Activated gamma-delta T cell treated with Interleukin-2 at 50 U/mL for 16 hours (primary cell): Measurements from ENCODE around the gene SLC7A7.
"Not testable (repeated sequence)": the region's sequence is repeated elsewhere in the genome, so short reads cannot be mapped to it uniquely, and the experiment has no call there.

Source experiments
- DNase-seq: peaks from one replicate; pipeline ENCODE4 v3.0.0-alpha.2; 2020

The SLC7A7 gene

DNA sequence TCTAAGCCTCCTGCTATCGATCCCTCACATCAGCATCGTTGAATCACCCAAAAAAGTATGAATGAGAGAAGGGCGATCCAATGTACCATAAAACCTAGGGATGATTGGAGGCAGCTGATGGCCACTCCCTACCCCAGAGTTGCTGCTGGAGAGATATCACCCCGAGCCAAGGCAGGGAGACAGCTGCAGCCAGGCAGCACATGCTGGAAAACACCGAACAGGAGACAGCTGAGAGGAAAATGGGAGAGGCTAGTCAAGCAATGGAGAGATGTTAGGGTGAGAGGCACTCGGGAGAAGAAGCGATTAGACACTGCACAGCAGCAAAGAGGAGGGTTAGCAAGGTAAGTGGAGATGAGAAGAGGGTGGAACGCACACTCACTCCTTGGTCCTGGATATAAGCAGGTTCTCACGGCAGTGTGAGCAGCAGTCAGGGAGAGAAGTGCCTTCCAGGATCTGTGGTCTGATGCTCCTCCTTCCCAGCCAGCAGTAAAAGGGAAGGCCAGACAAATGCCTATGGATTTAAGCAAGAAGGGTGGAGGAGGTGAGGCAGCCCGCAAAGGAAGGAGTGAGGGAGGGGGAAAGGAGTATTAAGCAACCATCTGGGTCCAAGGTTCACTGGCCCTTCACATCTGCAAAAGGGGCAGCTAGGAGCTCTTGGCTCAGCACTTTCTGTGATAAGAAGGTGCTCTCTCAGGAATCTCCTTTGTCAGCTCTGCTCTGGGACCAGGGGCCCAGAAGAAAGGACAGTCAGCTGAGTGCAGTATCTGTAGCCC, at the start of gene SLC7A7:
Gene SLC7A7 (minus strand): TSS at position 495 of the 773 bp plus-strand sequence. CDS start 2,037 bp downstream, outside the sequence.
- DNase-seq, result no peak

DNA sequence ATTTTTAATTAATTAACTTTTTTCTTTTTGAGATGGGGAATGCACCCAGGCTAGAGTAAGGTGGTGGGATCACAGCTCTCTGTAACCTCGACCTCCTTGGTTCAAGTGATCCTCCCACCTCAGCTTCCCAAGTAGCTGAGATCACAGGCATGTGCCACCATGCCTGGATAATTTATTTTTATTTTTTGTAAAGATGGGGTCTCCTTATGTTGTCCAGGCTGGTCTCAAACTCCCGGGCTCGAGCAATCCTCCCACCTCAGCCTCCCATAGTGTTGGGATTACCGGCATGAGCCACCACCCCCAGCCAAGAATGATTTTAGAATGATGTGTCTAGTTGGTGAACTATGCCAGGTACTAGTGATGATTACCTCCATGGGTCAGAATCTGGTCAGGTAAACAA, 49.7 kb upstream of the SLC7A7 start:
- DNase-seq, result no peak

DNA sequence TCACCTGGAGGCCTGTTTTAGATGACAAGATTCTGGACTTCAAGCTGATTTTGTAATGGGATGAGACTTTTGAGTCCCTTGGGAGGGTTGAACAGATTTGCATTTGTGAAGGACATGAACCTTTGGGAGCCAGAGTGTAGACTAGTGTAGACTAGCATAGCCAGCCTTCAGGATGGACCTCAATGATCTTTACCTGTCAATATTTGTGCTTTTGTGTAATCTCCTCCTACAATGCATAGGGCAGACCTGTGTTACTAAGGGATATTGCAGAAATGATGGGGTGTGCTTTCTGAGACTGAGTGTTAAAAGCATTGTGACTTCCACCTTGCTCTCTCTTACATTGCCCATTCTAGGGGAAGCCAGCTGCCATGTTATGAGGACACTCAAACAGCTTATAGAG, 46.4 kb upstream of the SLC7A7 start:
- DNase-seq, result no peak

DNA sequence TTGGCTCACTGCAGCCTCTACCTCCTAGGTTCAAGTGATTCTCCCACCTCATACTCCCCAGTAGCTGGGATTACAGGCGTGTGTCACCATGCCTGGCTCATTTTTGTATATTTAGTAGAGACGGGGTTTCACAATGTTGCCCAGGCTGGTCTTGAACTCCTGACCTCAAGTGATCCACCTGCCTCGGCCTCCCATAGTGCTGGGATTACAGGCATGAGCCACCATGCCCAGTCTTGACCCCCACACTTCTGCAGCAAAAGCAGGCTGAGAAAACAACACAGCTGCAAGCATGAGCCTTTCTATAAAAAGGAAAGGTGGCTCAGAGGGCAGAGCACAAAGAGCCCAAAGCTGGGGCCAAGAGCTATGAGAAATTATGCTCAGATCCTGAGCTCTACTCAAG, 45.1 kb upstream of the SLC7A7 start:
- not testable (repeated sequence) for DNase-seq

DNA sequence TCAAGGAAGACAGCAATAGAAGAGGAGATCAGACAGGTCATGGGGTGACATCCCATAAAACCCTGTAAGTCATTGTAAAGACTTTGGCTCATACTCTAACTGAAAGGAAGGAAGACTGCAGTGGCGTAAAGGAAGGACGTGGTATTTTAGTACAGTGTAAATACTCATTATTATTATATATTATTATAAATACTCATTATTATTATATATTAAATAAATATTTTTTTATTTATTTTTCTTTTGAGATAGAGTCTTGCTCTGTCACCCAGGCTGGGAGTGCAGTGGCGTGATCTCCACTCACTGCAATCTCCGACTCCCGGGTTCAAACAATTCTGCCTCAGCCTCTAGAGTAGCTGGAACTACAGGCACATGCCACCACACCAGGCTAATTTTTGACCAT, 41.2 kb upstream of the SLC7A7 start:
- no peak for DNase-seq

DNA sequence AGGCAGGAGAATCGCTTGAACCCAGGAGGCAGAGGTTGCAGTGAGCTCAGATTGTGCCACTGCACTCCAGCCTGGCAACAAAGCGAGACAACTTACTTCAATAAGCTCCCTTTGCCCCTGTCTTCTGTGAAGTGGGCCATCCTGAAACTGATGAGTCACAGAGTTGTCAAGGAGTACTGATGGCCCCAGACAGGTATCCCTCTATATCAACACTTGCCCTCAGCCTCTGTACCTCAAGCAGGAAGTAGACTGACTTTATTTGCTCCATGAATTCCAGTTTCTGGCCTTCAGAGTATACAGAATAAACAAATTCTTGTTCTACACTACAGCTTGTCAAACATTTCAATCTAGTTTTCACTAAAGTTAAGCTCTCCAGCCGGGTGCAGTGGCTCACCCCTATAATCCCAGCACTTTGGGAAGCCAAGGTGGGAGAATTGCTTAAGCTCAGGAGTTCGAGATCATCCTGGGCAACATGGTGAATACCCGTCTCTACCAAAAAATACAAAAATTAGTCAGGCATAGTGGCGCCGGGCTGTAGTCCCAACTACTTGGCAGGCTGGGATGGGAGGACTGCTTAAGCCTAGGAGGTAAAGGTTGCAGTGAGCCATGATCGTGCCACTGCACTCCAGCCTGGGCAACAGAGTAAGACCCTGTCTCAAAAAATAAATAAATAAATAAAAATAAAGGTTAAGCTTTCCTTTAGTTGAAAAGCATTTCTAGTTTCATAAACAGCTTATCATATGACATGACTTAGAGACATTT, 39.9 kb upstream of the SLC7A7 start:
- no peak for DNase-seq

DNA sequence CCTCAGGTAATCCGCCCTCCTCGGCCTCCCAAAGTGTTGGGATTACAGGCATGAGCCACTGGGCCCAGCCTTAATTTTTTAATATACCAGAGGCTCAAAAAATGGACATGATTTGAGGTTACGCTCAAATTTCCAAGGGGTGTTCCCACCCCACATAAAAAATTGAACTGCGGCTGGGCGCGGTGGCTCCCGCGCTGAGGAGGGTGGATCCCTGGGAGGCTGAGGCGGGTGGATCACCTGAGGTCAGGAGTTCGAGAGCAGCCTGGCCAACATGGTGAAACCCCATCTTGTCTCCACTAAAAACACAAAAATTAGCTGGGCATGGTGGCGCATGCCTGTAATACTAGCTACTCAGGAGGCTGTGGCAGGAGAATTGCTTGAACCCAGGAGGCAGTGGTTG, 39.1 kb upstream of the SLC7A7 start:
- DNase-seq, result not testable (repeated sequence)

DNA sequence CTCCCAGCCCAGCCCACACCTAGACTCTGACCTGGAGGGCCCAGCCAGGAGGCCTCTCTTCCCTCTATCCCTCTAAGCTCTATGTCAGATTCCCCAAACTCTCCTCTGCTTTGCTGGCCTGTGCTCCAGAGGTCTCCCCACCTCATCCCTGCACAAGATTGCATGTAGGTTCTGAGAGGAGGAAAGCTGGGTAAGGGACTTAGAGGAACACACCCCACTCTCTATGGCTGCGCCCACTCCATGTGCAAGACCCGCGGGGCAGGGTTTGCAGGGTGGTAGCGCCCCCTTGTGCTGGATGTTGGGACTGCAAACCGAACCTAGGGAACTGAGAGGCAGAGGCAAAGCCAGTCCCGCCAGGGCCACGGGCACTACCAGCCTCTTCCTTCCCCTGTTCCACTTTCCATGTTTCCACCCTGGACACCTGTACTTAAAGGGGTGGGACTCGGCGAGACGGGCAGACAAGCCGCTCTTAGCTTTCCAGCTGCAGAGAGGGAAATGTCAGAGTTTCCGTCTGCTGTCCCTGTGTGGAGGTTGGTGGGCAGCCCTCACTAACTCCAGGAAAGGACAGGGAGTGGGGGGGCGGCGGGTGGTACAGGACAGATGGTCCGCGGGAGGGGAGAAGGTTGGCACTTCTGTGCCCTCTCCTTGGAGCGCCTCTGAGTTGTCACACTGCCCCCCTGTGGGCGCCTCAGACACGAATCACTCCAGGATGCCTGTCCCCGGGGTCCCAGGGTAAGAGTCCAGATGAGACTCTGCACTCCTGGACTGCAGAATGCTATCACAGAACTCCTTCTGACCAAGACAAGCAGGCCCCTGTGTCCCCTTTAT, 37.9 kb upstream of the SLC7A7 start:
- DNase-seq, result peak; percentile 93

DNA sequence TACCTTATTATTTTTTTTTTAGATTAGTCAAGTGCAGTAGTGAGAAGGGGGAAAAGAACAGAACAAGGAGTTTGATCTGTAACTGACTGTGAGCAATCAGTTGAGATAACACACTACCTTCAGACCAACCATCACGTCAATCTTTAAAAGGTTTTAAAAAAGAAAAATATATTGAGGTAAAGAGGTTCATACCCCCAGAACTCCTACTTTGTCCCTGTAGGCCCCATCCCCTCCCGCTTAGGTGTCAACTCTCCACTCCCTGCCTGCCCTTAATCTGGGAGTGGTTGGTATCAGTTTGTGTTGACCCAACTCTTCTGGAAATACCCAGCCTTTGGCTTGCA, 37.3 kb upstream of the SLC7A7 start:
- DNase-seq, result no peak

DNA sequence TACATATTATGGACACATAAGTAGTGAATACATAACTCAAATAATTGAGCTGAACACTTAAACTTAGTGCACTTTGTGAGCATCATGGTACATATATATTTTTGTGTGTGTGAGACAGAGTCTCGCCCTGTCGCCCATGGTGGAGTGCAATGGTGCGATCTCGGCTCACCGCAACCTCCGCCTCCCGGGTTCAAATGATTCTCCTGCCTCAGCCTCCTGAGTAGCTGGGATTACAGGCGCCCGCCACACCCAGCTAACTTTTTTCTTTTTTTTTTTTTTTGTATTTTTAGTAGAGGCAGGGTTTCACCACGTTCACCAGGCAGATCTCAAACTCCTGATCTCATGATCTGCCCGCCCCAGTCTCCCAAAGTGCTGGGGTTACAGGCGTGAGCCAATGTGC, 36.9 kb upstream of the SLC7A7 start:
- DNase-seq, result not testable (repeated sequence)

DNA sequence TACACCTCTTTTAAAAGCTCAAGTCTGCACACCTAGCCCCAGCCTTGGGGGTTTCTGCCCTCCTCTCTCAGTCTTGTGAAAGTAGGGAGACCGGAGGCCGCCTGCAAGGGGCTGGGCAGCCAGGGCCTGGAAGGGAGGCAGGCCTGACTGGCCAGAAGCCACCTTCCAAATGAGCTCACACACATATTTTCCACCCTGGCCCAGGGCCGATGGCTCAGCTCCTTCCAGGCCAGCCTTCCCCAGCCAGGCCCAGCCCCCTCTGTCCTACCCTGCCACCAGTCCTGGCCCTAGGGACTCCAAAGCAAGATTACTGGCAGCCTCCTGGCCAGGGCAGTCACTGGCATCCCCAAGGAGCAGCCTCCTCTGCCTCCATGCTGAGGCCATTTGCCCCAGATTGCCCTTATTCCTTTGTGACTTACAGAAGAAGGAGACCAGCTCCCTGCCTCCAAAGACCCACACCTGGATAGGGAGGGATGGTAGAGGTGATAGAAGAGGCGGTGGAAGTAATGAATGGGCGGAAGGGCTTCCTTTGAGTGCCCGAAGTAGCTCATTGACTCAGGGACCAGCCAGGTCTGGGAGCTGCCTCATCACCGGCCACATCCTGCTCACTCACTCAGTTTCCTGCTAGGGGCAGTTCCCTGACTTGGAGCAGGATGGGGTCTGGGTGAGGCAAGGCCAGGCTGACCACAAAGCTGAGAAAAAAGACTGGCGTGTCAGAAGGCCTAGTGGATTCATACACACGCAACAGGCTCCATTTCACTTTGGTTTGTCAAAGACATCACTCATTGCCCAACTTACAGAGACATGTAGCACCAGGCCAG, 35.9 kb upstream of the SLC7A7 start:
- DNase-seq, result no peak

DNA sequence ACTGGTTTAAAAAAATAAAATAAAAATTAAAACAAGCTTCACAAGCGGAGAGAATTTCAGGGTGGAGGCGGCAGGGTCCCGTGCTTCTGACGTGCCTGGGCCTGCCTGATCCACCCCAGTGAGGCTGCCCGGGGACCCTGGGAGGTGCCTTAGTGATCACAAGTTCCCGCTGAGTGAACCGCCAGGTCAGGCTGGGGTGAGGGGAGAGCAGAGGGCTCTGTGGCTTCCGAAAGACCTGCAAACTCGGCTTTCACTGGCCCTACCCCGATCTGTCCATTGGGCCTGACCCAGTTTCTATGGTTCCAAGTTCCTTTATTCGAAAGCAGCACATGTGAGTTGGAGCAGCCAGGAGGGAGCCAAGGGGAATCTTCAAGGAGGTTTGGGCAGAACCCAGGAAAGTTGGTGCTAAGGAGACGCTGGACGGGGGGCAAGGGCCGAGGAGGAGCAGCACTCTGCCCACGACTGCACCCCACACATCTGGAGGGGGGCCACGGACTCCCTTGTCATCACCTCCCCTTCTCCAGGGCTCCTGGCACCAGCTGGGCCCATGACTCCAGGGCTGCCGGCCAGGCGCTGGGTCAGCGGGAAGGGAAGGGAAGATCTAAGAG, 34.1 kb upstream of the SLC7A7 start:
- no peak for DNase-seq

DNA sequence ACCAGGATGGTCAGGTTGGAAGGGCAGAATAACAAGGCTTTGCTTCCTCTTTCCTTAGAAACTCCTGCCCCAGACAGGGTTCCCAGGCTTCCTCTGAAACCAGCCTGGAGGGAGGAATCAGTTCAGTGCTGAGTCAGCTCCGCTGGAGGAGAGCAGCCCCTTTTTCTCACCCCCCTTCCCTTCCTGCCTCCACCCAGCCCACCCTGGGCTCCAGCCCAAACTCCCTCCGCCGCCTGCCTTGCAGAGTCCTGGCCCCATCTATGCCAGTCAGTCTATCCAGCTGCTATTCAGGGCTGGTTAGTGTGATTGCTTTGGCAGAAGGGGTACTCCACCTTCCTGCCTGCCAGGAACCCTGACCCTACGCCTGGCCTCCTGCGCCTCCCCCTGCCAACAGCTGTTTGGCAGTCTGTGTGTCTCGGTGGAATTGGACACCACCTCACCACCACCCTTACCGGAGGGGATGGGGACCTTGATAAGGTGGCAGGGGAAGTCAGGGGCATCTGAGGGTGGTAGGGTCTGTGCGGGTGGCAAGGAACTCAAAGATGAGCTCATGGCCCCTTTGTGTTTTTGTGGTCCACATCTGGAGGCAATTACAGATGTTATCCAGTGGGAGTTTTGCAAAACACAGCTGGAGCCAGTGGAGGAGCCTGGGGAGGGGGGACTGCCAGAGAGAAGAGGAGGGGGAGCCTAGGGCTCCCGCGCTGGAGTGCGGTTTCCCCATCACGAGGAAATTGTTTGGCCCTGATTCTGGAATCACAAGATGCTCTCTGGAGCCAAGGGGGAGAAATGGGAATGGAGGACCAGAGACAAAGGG, 33.3 kb upstream of the SLC7A7 start:
- DNase-seq, result no peak

DNA sequence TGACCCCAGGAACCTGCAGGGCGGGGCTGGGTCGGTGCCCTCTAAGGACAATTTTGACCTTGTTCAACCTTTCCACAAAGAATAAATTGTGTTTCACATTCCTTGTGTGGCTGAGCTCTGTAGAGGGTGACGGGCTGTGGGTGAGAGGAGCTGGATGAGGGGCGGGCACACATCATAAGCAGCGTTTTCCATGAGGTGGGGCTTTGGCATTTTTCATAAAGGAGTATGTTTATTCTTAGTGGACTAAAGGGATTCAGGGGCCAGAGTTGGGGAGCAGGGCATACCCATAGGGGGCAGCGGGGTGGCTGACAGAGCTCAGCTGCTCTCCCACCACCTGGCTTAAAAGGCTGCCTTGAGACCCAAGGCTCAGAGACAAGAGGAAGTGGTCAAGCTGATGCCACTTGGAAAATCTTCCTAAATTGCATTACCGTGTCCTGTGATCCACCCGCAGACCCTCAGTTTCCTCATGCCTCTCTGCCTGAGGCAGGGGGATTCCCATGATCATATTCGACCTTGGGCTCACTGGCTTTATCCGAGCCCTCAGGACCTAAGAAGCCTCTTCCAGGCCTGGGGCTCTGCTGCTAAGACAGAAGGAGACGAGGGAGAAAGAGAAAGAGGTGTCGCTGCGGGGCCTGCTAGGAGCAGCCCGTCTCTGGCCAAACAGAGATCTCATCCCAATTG, 32.6 kb upstream of the SLC7A7 start:
- no peak for DNase-seq

DNA sequence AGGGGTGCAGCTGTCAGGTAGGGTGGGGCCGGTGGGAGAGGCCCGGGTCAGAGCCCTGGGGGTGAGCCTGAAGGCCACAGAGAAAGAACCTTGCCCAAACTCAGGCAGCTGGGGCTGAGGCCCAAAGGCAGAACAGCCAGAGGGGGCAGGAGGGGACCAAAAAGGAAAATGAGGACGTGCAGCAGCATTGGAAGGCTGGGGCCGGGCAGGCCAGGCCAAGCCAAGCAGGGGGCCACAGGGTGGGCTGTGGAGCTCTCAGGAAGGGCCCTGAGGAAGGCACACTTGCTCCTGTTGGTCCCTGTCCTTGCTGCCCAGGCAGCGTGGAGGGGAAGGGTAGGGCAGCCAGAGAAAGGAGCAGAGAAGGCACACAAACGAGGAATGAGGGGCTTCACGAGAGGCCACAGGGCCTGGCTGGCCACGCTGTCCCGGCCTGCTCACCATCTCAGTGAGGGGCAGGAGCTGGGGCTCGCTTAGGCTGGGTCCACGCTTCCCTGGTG, 31.6 kb upstream of the SLC7A7 start:
- no peak for DNase-seq

DNA sequence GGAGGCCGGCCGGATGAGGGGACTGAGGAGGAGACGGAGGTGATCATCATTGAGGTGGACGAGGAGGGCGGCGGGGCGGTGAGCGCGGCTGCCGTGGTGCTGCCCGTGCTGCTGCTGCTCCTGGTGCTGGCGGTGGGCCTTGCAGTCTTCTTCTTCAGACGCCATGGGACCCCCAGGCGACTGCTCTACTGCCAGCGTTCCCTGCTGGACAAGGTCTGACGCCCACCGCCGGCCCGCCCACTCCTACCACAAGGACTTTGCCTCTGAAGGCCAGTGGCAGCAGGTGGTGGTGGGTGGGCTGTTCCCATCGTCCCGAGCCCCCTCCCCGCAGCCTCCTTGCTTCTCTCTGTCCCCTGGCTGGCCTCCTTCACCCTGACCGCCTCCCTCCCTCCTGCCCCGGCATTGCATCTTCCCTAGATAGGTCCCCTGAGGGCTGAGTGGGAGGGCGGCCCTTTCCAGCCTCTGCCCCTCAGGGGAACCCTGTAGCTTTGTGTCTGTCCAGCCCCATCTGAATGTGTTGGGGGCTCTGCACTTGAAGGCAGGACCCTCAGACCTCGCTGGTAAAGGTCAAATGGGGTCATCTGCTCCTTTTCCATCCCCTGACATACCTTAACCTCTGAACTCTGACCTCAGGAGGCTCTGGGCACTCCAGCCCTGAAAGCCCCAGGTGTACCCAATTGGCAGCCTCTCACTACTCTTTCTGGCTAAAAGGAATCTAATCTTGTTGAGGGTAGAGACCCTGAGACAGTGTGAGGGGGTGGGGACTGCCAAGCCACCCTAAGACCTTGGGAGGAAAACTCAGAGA, 30.8 kb upstream of the SLC7A7 start:
- no peak for DNase-seq

DNA sequence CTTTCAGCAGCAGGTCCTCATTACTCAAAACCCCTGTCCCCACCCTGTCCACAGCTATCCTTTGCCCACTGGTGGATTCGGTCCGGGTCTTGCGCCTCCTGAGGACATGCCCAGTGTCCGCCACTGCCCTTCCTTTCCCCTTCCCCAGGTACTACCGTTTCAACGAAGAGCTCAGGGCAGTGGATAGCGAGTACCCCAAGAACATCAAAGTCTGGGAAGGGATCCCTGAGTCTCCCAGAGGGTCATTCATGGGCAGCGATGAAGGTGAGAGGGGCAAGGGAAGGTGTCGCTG, 29.8 kb upstream of the SLC7A7 start:
- DNase-seq, result no peak

DNA sequence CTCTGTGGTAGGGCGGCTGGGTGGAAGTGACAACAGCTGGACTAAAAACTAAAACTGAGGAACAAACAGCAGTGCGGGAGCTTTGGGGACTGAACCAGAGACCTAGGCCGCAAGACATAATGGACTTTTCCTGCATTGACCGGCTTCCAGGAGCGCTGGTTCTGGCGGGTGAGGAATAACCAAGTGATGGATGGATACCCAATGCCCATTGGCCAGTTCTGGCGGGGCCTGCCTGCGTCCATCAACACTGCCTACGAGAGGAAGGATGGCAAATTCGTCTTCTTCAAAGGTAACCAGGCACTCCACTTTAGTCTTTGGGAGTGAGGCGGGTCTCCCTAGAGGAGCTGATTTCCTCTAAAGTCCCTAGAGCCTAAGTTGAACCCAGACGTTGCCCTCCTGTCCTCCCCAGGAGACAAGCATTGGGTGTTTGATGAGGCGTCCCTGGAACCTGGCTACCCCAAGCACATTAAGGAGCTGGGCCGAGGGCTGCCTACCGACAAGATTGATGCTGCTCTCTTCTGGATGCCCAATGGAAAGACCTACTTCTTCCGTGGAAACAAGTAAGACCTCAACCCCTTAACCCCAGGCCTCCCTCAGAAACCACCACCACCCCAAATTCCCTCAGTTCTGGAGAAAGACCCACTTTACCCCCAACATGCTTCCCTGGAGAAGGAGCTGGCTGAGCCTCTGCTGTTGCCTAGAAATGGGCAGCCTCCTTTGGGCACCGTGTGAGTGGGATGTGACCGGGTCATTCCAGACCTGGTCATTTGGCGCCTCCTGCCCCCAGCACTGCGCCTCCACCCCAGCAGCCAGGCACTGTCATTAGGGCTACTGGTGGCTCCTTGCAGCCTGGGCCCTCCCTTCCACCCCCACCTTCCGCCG, 29.2 kb upstream of the SLC7A7 start:
- no peak for DNase-seq
